K562 (cell line): ENCODE measurements around the gene LRIF1.

Experiments
- BRCA1 ChIP-seq, 2 experiments: fragments of 450-650 bp in 1 of 2; sonication (generic) in 1 of 2; formaldehyde crosslinking in 1 of 2; IDR thresholded peaks; 2 replicates each; pipeline versions ENCODE4 v1.5.0 to v1.6.1; 2017 to 2020; ENCODE audit warnings: mild to moderate bottlenecking in 1 of 2, missing genetic modification reagents in 1 of 2
- CBFB ChIP-seq: sonication (generic); formaldehyde crosslinking; IDR thresholded peaks from 2 replicates; pipeline ENCODE4 v1.4.0; 2020; ENCODE audit warnings: mild to moderate bottlenecking, missing genetic modification reagents
- MTA3 ChIP-seq: fragments of 450-650 bp; formaldehyde crosslinking; IDR thresholded peaks from 2 replicates; pipeline ENCODE4 v1.6.1; 2017; ENCODE audit warnings: mild to moderate bottlenecking, borderline replicate concordance
- PHF21A ChIP-seq: fragments of 450-650 bp; IDR thresholded peaks from 2 replicates; pipeline ENCODE4 v1.6.1; 2017; ENCODE audit warnings: low read depth, borderline replicate concordance
- POLR2A ChIP-seq: fragments of 450-650 bp; conservative IDR thresholded peaks from 2 replicates; pipeline ENCODE4 v1.6.1; 2016
- ZBTB7A ChIP-seq: IDR thresholded peaks from 2 replicates; pipeline ENCODE4 v1.6.1; 2011; ENCODE audit warnings: low read depth, mild to moderate bottlenecking, low read length, moderate library complexity, borderline replicate concordance; ENCODE audit not compliant: control insufficient read depth
- ZNF175 ChIP-seq: fragments of 200-800 bp; sonication (Bioruptor generic); IDR thresholded peaks from 2 replicates; pipeline ENCODE4 v1.6.1; 2016; ENCODE audit warnings: low read depth, mild to moderate bottlenecking, missing genetic modification characterization, missing compliant biosample characterization
- ZNF263 ChIP-seq: sonication (generic); formaldehyde crosslinking; IDR thresholded peaks from 2 replicates; pipeline ENCODE4 v1.8.0; 2022; ENCODE audit warnings: mild to moderate bottlenecking, missing genetic modification reagents, borderline replicate concordance
- ZNF282 ChIP-seq: sonication (generic); formaldehyde crosslinking; IDR thresholded peaks from 2 replicates; pipeline ENCODE4 v1.8.1; 2023; ENCODE audit warnings: missing genetic modification reagents
- TF ChIP-seq, protein P1 (sequence below): fragments of 250-450 bp; sonication (Bioruptor Pico); IDR thresholded peaks from 2 replicates; pipeline ENCODE4 v1.5.0; 2020; ENCODE audit warnings: mild to moderate bottlenecking
- TF ChIP-seq, protein P2 (sequence below), 3 experiments: IDR thresholded peaks in 2 of 3; conservative IDR thresholded peaks in 1 of 3; 2 replicates each; pipeline ENCODE4 v1.5.1; 2011 to 2012; ENCODE audit warnings: low read length in 3 of 3, mild to moderate bottlenecking in 3 of 3, control low read depth in 2 of 3, improper control_type of control experiment in 1 of 3, inconsistent platforms in 1 of 3, low read depth in 1 of 3, mixed read lengths in 1 of 3, moderate library complexity in 1 of 3; ENCODE audit not compliant: insufficient read depth in 2 of 3
- TF ChIP-seq, protein P3 (sequence below): sonication (generic); formaldehyde crosslinking; IDR thresholded peaks from 2 replicates; pipeline ENCODE4 v1.8.1; 2023; ENCODE audit warnings: mild to moderate bottlenecking, missing genetic modification reagents
- TF ChIP-seq, protein P4 (sequence below): sonication (generic); formaldehyde crosslinking; IDR thresholded peaks from 2 replicates; pipeline ENCODE4 v1.8.0; 2023; ENCODE audit warnings: mild to moderate bottlenecking, missing genetic modification reagents

DNA sequence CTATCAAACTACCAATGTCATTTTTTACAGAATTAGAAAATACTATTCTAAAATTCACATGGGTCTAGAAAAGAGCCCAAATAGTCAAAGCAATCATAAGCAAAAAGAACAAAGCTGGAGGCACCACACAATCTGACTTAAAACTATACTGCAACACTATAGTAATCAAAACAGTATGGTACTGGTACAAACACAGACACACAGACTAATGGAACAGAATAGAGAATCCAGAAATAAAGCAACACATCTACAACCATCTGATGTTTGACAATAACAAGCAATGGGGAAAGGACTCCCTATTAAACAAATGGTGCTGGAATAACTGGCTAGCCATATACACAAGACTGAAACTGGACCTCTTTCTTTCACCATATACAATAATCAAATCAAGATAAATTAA lies 50.9 kb downstream of the LRIF1 start:
- TF ChIP-seq, protein P1, sequence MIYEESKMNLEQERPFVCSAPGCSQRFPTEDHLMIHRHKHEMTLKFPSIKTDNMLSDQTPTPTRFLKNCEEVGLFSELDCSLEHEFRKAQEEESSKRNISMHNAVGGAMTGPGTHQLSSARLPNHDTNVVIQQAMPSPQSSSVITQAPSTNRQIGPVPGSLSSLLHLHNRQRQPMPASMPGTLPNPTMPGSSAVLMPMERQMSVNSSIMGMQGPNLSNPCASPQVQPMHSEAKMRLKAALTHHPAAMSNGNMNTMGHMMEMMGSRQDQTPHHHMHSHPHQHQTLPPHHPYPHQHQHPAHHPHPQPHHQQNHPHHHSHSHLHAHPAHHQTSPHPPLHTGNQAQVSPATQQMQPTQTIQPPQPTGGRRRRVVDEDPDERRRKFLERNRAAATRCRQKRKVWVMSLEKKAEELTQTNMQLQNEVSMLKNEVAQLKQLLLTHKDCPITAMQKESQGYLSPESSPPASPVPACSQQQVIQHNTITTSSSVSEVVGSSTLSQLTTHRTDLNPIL, result no peak
- TF ChIP-seq ZBTB7A (no peak), POLR2A (no peak), MTA3 (no peak), ZNF263 (CRISPR knock-in tag) (no peak), ZNF175 (CRISPR knock-in tag) (no peak), BRCA1 (IDR thresholded peaks at IDR 0.05) (no peak), BRCA1 (CRISPR knock-in tag; IDR thresholded peaks at IDR 0.05) (no peak), ZNF282 (CRISPR knock-in tag) (no peak), PHF21A (no peak), CBFB (CRISPR knock-in tag) (no peak)
- TF ChIP-seq, protein P2, sequence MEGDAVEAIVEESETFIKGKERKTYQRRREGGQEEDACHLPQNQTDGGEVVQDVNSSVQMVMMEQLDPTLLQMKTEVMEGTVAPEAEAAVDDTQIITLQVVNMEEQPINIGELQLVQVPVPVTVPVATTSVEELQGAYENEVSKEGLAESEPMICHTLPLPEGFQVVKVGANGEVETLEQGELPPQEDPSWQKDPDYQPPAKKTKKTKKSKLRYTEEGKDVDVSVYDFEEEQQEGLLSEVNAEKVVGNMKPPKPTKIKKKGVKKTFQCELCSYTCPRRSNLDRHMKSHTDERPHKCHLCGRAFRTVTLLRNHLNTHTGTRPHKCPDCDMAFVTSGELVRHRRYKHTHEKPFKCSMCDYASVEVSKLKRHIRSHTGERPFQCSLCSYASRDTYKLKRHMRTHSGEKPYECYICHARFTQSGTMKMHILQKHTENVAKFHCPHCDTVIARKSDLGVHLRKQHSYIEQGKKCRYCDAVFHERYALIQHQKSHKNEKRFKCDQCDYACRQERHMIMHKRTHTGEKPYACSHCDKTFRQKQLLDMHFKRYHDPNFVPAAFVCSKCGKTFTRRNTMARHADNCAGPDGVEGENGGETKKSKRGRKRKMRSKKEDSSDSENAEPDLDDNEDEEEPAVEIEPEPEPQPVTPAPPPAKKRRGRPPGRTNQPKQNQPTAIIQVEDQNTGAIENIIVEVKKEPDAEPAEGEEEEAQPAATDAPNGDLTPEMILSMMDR (IDR thresholded peaks at IDR 0.05 in 2 of 3, conservative IDR thresholded peaks at IDR 0.05 in 1 of 3; ENCODE audit: insufficient read depth in 2 of 3, low read depth in 1 of 3, low read length in 3 of 3), result no peak
- TF ChIP-seq, protein P3, sequence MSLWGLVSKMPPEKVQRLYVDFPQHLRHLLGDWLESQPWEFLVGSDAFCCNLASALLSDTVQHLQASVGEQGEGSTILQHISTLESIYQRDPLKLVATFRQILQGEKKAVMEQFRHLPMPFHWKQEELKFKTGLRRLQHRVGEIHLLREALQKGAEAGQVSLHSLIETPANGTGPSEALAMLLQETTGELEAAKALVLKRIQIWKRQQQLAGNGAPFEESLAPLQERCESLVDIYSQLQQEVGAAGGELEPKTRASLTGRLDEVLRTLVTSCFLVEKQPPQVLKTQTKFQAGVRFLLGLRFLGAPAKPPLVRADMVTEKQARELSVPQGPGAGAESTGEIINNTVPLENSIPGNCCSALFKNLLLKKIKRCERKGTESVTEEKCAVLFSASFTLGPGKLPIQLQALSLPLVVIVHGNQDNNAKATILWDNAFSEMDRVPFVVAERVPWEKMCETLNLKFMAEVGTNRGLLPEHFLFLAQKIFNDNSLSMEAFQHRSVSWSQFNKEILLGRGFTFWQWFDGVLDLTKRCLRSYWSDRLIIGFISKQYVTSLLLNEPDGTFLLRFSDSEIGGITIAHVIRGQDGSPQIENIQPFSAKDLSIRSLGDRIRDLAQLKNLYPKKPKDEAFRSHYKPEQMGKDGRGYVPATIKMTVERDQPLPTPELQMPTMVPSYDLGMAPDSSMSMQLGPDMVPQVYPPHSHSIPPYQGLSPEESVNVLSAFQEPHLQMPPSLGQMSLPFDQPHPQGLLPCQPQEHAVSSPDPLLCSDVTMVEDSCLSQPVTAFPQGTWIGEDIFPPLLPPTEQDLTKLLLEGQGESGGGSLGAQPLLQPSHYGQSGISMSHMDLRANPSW (CRISPR knock-in tag), result no peak
- TF ChIP-seq, protein P4, sequence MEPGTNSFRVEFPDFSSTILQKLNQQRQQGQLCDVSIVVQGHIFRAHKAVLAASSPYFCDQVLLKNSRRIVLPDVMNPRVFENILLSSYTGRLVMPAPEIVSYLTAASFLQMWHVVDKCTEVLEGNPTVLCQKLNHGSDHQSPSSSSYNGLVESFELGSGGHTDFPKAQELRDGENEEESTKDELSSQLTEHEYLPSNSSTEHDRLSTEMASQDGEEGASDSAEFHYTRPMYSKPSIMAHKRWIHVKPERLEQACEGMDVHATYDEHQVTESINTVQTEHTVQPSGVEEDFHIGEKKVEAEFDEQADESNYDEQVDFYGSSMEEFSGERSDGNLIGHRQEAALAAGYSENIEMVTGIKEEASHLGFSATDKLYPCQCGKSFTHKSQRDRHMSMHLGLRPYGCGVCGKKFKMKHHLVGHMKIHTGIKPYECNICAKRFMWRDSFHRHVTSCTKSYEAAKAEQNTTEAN (CRISPR knock-in tag), result no peak
